ENCODE data around the gene OR7C1. TPM values are rescaled to one million over a fixed set of nuclear protein-coding genes. Genes with fewer than 3 reads are reported as not detected.

The OR7C1 gene
- total and polyA plus RNA-seq, 2 of the 13 experiments (the other 11 are each of a cell fraction or from before 2014, with no cell fraction given) = not detected

GRCh38 chr19:14868497-14868896, 33.5 kb upstream of the OR7C1 start:
- Histone ChIP-seq H3K4me1 (ENCODE audit: insufficient read depth, low read length) (no peaks in the 10 kb centered on the region), H3K27me3 (ENCODE audit: control insufficient read depth in 1 of 2, insufficient read depth in 2 of 2, low read length in 2 of 2) (0 out of 5 replicates have a peak, but pooled peaks cover 0 to 3% of the 10 kb centered on the region in 2 experiments), H3K9ac (ENCODE audit: insufficient read depth, low read depth, low read length) (no peak overlapping the region), H3K27ac (ENCODE audit: extremely low read length, insufficient read depth, low read length) (no peak overlapping the region), H3K9me3 (ENCODE audit: low read length) (no peaks in the 10 kb centered on the region), H2AFZ (ENCODE audit: low read length) (no peak overlapping the region), H4K20me1 (ENCODE audit: insufficient read depth, low read length) (no peaks in the 10 kb centered on the region), H3K79me2 (ENCODE audit: insufficient read depth, low read length) (no peaks in the 10 kb centered on the region), H3K4me3 (replicated peaks in 1 of 3; ENCODE audit: insufficient read depth in 1 of 3, low read depth in 2 of 3, low read length in 3 of 3) (no peak overlapping the region), H3K36me3 (replicated peaks in 1 of 2; ENCODE audit: control insufficient read depth in 1 of 2, insufficient read depth in 2 of 2, low read length in 2 of 2) (no peaks in the 10 kb centered on the region), H3K4me2 (ENCODE audit: low read depth, low read length) (no peak overlapping the region)
- no TSS peak for BruUV-seq (replicated peaks)
- no peak for DNase-seq (ENCODE audit: low spot score)
- intact Hi-C loops (cut with micrococcal nuclease; ENCODE audit: unreplicated experiment) = no loop called here
- POLR2A ChIA-PET = no interaction called here
- CTCF ChIA-PET (ENCODE audit: low intra/inter-chr PET ratio, low total read pairs) = no interaction called here
- in situ Hi-C loops (cut with HindIII; ENCODE audit: extremely low pct_ligation_motif_present, low pct_unique_long_range_greater_than_20kb) = no loop called here
- FAIRE-seq = no peak
- WGBS (ENCODE audit: low lambda C conversion rate) = 26% methylated on average over 5 of the region's 5 CpGs
- no peak for TF ChIP-seq POLR2AphosphoS2 (IDR thresholded peaks at IDR 0.05; ENCODE audit: low read depth, low read length)
- TF ChIP-seq PRMT3 (CRISPR knock-in tag; IDR thresholded peaks at IDR 0.05; ENCODE audit: borderline replicate concordance, low read depth) = no peak
- no peak for TF ChIP-seq U2AF2 (IDR thresholded peaks at IDR 0.05; ENCODE audit: low read depth, low read length)
- no peak for TF ChIP-seq ZBTB43 (CRISPR knock-in tag; conservative IDR thresholded peaks at IDR 0.05)
- TF ChIP-seq ZFY (CRISPR knock-in tag; IDR thresholded peaks at IDR 0.05) = no peak
- TF ChIP-seq ETV6 (CRISPR knock-in tag; conservative IDR thresholded peaks at IDR 0.05) = no peak
- TF ChIP-seq ZNF775 (CRISPR knock-in tag; IDR thresholded peaks at IDR 0.05; ENCODE audit: borderline replicate concordance) = no peak
- no peak for TF ChIP-seq MXD1 (CRISPR knock-in tag; IDR thresholded peaks at IDR 0.05)
- no peak for TF ChIP-seq ZNF772 (CRISPR knock-in tag; IDR thresholded peaks at IDR 0.05)
- TF ChIP-seq SMAD1 (CRISPR knock-in tag; IDR thresholded peaks at IDR 0.05; ENCODE audit: borderline replicate concordance, low read depth) = no peak
- no peak for ATAC-seq
